GM12878 (cell line): ENCODE results near the gene ARHGAP22. TPM values are rescaled to one million over a fixed set of nuclear protein-coding genes. Genes with fewer than 3 reads are reported as not detected.

ENCODE experiments used
- ATAC-seq: fragments of 200-7000 bp; cut with Tn5 transposase; 3 replicates; pipeline ENCODE4 v1.9.1; 2020; ENCODE audit warnings: mild to moderate bottlenecking, moderate library complexity
- BruUV-seq: library from RNA; stranded (reverse); fragments of 400-500 nt; replicated peaks from 2 replicates; lab custom pipeline; 2021; lab: Mats Ljungman, UMichigan
- CTCF ChIA-PET: fragments of 300-600 bp; sonication (Branson Sonifier 250); formaldehyde crosslinking; extraction: SDS; loops from one replicate; lab custom pipeline; 2021; ENCODE audit warnings: inconsistent platforms; lab: Yijun Ruan, JAX
- POLR2A ChIA-PET: fragments of 350-600 bp; formaldehyde crosslinking; extraction: SDS; loops from one replicate; lab custom pipeline; 2021; ENCODE audit warnings: inconsistent platforms; lab: Charles Lee
- RAD21 ChIA-PET: fragments of 300-600 bp; sonication (Branson Sonifier 250); formaldehyde crosslinking; loops from one replicate; lab custom pipeline; 2023; ENCODE audit warnings: antibody characterized with exemption; ENCODE audit not compliant: unreplicated experiment; lab: Charles Lee
- SMC1A ChIA-PET: fragments of 300-600 bp; sonication (Branson Sonifier 250); formaldehyde crosslinking; loops from one replicate; lab custom pipeline; 2023; ENCODE audit not compliant: unreplicated experiment, uncharacterized antibody; lab: Charles Lee
- DNase-seq: peaks from one replicate; pipeline ENCODE4 v3.0.0-alpha.2; 2011; ENCODE audit warnings: low read depth, low spot score
- FAIRE-seq: peaks from 3 replicates; lab custom pipeline; 2011; peaks lifted over from hg19 to GRCh38; lab: Jason Lieb, UNC
- H2AFZ ChIP-seq: 2 replicates; pipeline ENCODE4 v1.6.0; 2011; ENCODE audit warnings: low read depth, low read length, control low read depth; ENCODE audit not compliant: control insufficient read depth
- H3K27ac ChIP-seq: 2 replicates; pipeline ENCODE4 v1.5.1; 2011; ENCODE audit warnings: control low read depth; ENCODE audit not compliant: control insufficient read depth, insufficient read depth
- H3K27me3 ChIP-seq, 2 experiments: replicated peaks in 1 of 2; 2 replicates each; pipeline versions ENCODE4 v1.6.0 to v1.6.1; 2011; ENCODE audit warnings: low read length in 1 of 2; ENCODE audit not compliant: control insufficient read depth in 2 of 2, insufficient read depth in 2 of 2
- H3K36me3 ChIP-seq, 2 experiments: 2 replicates each; pipeline ENCODE4 v1.5.1; 2011; ENCODE audit warnings: low read length in 1 of 2; ENCODE audit not compliant: control insufficient read depth in 2 of 2, insufficient read depth in 2 of 2
- H3K4me1 ChIP-seq: 2 replicates; pipeline ENCODE4 v1.6.1; 2011; ENCODE audit warnings: mild to moderate bottlenecking, low read length, moderate library complexity, mixed read lengths; ENCODE audit not compliant: control insufficient read depth, insufficient read depth
- H3K4me2 ChIP-seq: 2 replicates; pipeline ENCODE4 v1.6.0; 2011; ENCODE audit warnings: control low read depth; ENCODE audit not compliant: control insufficient read depth, insufficient read depth
- H3K4me3 ChIP-seq: fragments of 200-600 bp; sonication (generic); 2 replicates; pipeline ENCODE4 v1.5.1; 2016
- H3K79me2 ChIP-seq: 2 replicates; pipeline ENCODE4 v1.6.0; 2011; ENCODE audit warnings: low read length; ENCODE audit not compliant: control insufficient read depth, insufficient read depth
- H3K9ac ChIP-seq: 2 replicates; pipeline ENCODE4 v1.8.0; 2011; ENCODE audit warnings: low read length, control low read depth, mixed read lengths; ENCODE audit not compliant: control insufficient read depth, insufficient read depth
- H3K9me3 ChIP-seq: replicated peaks from 3 replicates; pipeline ENCODE4 v1.5.1; 2011; ENCODE audit warnings: mild to moderate bottlenecking, low read length; ENCODE audit not compliant: control insufficient read depth, insufficient read depth
- H4K20me1 ChIP-seq: 2 replicates; pipeline ENCODE4 v1.6.0; 2011; ENCODE audit not compliant: control insufficient read depth, insufficient read depth
- CHD4 ChIP-seq: fragments of 200-600 bp; sonication (generic); IDR thresholded peaks from 2 replicates; pipeline ENCODE4 v1.6.1; 2016; ENCODE audit warnings: mild to moderate bottlenecking
- IKZF1 ChIP-seq: fragments of 450-650 bp; conservative IDR thresholded peaks from 2 replicates; pipeline ENCODE4 v1.6.1; 2017; ENCODE audit warnings: antibody characterized with exemption, mild to moderate bottlenecking
- IRF3 ChIP-seq: fragments of 450-650 bp; IDR thresholded peaks from 2 replicates; pipeline ENCODE4 v1.6.1; 2014; ENCODE audit warnings: mild to moderate bottlenecking
- IRF4 ChIP-seq: IDR thresholded peaks from 2 replicates; pipeline ENCODE4 v1.6.1; 2011; ENCODE audit warnings: low read depth, low read length
- PRDM15 ChIP-seq: fragments of 450-650 bp; formaldehyde crosslinking; IDR thresholded peaks from 2 replicates; pipeline ENCODE4 v1.4.0; 2020; ENCODE audit warnings: mild to moderate bottlenecking, moderate library complexity
- RBBP5 ChIP-seq: fragments of 200-600 bp; sonication (generic); conservative IDR thresholded peaks from 2 replicates; pipeline ENCODE4 v1.6.1; 2016
- TAF1 ChIP-seq: IDR thresholded peaks from 2 replicates; pipeline ENCODE4 v1.6.1; 2011; ENCODE audit warnings: mild to moderate bottlenecking, low read depth, low read length, borderline replicate concordance
- ZBTB11 ChIP-seq: fragments of 450-650 bp; formaldehyde crosslinking; IDR thresholded peaks from 2 replicates; pipeline ENCODE4 v1.5.0; 2022; ENCODE audit warnings: mild to moderate bottlenecking, missing genetic modification characterization
- WGBS: methylation state at CpG from one replicate; pipeline ENCODE4 v1.1.6; 2016; ENCODE audit warnings: low lambda C conversion rate; ENCODE audit not compliant: insufficient replicate concordance, insufficient coverage; ENCODE audit errors: missing lambda C conversion rate; 5-methylcytosine and 5-hydroxymethylcytosine counted together
- in situ Hi-C: fragments of 300-500 bp; cut with MboI; formaldehyde crosslinking; loops from 9 replicates; pipeline ENCODE4 v1.14.3; 2018; ENCODE audit warnings: mixed read lengths
- intact Hi-C: fragments of 100-400 bp; cut with micrococcal nuclease; formaldehyde crosslinking; loops from one replicate; pipeline ENCODE4 v1.14.2; 2022; ENCODE audit not compliant: unreplicated experiment
- polyA plus RNA-seq, 11 experiments: library from polyadenylated mRNA; depleted of rRNA in 4 of 11; unstranded in 6 of 11; stranded (reverse) in 5 of 11; fragments of >200 nt; fragmentation: Nextera tagmentation in 4 of 11; fragmentation: Illumina TruSeq in 1 of 11; extraction: Ambion mirVana in 4 of 11; extraction: Trizol in 1 of 11; gene quantifications; 1 replicate in 1 of 11; 2 replicates in 10 of 11; pipeline versions ENCODE4 v1.2.1 to v1.2.3, GENCODE V29; 2011 to 2016; ENCODE audit warnings: inconsistent platforms in 2 of 11, missing spikeins in 2 of 11, low read depth in 1 of 11
- total RNA-seq, 4 experiments: library from RNA; depleted of rRNA in 3 of 4; stranded (reverse); fragments of >200 nt in 3 of 4; fragmentation: Illumina TruSeq in 1 of 4; extraction: Trizol in 1 of 4; gene quantifications; 2 replicates each; pipeline versions ENCODE4 v1.2.1 to v1.2.3, GENCODE V29; 2013 to 2021

Gene ARHGAP22
- total and polyA plus RNA-seq, 10 of the 15 experiments (the other 5 are each of a cell fraction or from before 2014, with no cell fraction given) = 0.07 to 0.61 (median 0.18) TPM; not detected in 5

- SMC1A ChIA-PET = interaction anchor here (1.5 kb wide), 1 partner anchor 11 kb away, joined by 5 read pairs; no protein-coding TSS in a partner anchor
- Histone ChIP-seq H2AFZ (no peak overlapping the region), H3K79me2 (no peaks in the 10 kb centered on the region), H3K9me3 (no peaks in the 10 kb centered on the region), H3K36me3 (no peaks in the 10 kb centered on the region), H3K27ac (no peak overlapping the region), H3K27me3 (no peaks in the 10 kb centered on the region; a peak in 1 of 4 replicates), H3K4me2 (no peak overlapping the region), H4K20me1 (no peaks in the 10 kb centered on the region), H3K9ac (no peak overlapping the region), H3K4me1 (no peaks in the 10 kb centered on the region), H3K4me3 (no peak overlapping the region)
- POLR2A ChIA-PET = no interaction called here
- WGBS = 38% methylated on average over 5 of the region's 6 CpGs
- BruUV-seq = no TSS peak
- CTCF ChIA-PET = no interaction called here
- FAIRE-seq (no peak), DNase-seq (no peak), ATAC-seq (no peak)
- RAD21 ChIA-PET = no interaction called here
- intact Hi-C loops = no loop called here
- TF ChIP-seq PRDM15 (CRISPR knock-in tag) = no peak
- in situ Hi-C loops = no loop called here
Observed at GRCh38 chr10:48458662-48459048, 146.2 kb downstream of the ARHGAP22 start.

- H2AFZ ChIP-seq = no peak overlapping the region
- no peaks in the 10 kb centered on the region for H4K20me1 ChIP-seq
- H3K27me3 ChIP-seq = no peaks in the 10 kb centered on the region; a peak in 1 of 4 replicates
- FAIRE-seq (no peak), DNase-seq (no peak), ATAC-seq (no peak)
- ChIA-PET POLR2A (no interaction called here), SMC1A (interaction anchor here (1.5 kb wide), 1 partner anchor 11 kb away, joined by 5 read pairs; no protein-coding TSS in a partner anchor), CTCF (no interaction called here), RAD21 (no interaction called here)
- H3K36me3 ChIP-seq = no peaks in the 10 kb centered on the region
- no peaks in the 10 kb centered on the region for H3K9me3 ChIP-seq
- H3K79me2 ChIP-seq = no peaks in the 10 kb centered on the region
- no peaks in the 10 kb centered on the region for H3K4me1 ChIP-seq
- no peak overlapping the region for H3K27ac ChIP-seq
- intact Hi-C loops = no loop called here
- in situ Hi-C loops = no loop called here
- no TSS peak for BruUV-seq
- H3K4me2 ChIP-seq = no peak overlapping the region
- 45% methylated on average over 4 of the region's 5 CpGs for WGBS
- H3K4me3 ChIP-seq = no peak overlapping the region
- no peak overlapping the region for H3K9ac ChIP-seq
- no peak for TF ChIP-seq RBBP5
- no peak for TF ChIP-seq TAF1
- TF ChIP-seq IRF4 = no peak
- TF ChIP-seq CHD4 = no peak
- TF ChIP-seq ZBTB11 (CRISPR knock-in tag) = no peak
- TF ChIP-seq IKZF1 = no peak
- no peak for TF ChIP-seq IRF3
Observed at GRCh38 chr10:48457949-48458661, 146.8 kb downstream of the ARHGAP22 start.
